ENCODE measurements around the gene TSPAN3.
A peak's percentile ranks its signal among the peaks of the same experiment; 100 is the strongest.

The TSPAN3 gene

GRCh38 chr15:77027111-77027696, 43.7 kb downstream of the TSPAN3 start:
- TF ChIP-seq, protein P1, sequence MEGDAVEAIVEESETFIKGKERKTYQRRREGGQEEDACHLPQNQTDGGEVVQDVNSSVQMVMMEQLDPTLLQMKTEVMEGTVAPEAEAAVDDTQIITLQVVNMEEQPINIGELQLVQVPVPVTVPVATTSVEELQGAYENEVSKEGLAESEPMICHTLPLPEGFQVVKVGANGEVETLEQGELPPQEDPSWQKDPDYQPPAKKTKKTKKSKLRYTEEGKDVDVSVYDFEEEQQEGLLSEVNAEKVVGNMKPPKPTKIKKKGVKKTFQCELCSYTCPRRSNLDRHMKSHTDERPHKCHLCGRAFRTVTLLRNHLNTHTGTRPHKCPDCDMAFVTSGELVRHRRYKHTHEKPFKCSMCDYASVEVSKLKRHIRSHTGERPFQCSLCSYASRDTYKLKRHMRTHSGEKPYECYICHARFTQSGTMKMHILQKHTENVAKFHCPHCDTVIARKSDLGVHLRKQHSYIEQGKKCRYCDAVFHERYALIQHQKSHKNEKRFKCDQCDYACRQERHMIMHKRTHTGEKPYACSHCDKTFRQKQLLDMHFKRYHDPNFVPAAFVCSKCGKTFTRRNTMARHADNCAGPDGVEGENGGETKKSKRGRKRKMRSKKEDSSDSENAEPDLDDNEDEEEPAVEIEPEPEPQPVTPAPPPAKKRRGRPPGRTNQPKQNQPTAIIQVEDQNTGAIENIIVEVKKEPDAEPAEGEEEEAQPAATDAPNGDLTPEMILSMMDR (IDR thresholded peaks at IDR 0.05) = no peak

DNA sequence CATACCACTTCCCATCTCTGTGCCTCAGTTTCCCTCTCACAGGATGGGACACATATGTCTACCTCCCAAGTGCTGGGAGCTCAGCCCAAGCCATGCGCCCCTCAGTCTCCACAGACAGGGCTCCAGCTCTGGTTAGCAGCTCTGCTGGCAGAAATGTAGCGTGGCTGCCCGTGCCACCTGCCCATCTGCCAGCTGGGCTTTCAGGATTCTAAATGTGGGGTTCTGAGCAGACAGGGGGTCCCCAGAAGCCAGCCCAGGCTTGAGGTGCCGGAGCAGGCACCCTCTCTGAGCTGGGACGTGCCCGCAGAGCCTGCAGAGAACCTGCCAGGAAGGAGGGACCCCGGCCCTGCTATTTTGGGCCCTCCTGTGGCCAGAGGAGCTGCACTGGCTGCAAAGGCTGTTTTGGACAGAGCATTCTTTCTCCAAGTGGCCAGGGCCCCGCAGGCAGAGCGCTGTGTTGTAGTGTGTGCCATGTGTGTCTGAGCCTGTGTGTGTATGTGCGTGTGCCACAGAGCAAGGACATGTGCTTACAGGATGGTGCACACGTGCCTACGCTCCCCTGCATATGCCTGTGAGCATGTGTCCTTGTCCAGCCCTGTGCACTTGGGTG, 44.3 kb downstream of the TSPAN3 start:
- TF ChIP-seq, protein P1 (IDR thresholded peaks at IDR 0.05) = no peak

DNA sequence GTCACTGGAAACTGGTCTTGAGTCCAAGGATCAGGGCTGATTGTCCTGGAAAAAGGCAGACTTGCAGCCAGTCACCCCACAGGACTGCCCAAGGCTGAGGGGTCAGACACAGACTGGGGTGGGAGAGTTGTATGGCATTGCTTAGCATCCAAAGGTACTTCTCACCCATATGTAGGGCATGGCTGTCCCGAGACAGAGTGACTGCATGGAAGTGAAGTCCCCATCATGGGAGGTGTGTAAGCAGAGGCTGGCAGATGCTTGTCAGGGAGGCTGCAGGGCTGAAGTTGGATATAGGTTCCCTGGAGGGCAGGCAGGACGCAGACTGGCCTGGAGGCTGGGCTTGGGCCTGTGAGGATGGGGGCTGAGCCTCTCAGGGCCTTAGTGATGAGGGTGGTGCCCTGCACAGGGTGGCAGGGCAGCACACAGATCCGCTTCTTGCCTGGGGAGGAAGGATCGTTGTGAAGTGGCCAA, 44.9 kb downstream of the TSPAN3 start:
- TF ChIP-seq, protein P1 (IDR thresholded peaks at IDR 0.05) = no peak

DNA sequence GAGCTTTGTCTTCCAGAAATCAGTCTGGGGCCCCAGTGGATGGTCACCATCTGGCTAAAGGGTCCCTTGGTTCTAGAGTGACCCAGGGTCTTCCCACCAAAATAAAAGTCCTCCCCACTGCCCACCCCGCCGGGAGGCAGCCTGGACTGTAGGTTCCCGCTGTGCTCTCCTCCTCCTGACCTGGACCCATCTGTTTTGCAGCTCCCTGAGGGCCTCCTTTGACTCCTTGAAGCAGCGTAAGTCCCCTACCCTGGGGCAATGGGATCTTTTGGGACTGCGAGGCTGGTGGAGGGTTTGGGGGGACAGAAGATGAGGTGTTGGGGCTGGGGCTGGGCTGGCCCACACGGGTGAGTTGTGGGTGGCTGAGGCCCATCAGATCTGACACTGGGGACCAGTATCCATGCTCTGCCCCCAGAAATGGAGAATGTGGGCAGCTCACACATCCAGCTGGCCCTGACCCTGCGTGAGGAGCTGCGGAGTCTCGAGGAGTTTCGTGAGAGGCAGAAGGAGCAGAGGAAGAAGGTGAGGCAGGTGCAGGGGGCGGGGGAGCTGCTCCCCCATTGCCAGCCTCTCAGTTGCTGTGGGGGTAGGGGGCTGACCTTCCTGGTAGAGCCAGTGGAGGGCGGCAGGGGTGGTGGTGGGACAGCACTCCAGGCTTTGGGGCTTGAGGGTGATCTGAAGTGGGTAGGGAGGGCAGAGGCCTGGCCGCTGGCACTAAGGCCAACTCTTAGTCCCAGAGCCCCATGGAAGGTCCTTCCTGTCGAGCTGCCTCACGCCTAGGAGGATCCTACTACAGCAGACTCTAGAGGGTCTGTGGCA, 45.6 kb downstream of the TSPAN3 start:
- TF ChIP-seq, protein P1 (IDR thresholded peaks at IDR 0.05) = no peak

DNA sequence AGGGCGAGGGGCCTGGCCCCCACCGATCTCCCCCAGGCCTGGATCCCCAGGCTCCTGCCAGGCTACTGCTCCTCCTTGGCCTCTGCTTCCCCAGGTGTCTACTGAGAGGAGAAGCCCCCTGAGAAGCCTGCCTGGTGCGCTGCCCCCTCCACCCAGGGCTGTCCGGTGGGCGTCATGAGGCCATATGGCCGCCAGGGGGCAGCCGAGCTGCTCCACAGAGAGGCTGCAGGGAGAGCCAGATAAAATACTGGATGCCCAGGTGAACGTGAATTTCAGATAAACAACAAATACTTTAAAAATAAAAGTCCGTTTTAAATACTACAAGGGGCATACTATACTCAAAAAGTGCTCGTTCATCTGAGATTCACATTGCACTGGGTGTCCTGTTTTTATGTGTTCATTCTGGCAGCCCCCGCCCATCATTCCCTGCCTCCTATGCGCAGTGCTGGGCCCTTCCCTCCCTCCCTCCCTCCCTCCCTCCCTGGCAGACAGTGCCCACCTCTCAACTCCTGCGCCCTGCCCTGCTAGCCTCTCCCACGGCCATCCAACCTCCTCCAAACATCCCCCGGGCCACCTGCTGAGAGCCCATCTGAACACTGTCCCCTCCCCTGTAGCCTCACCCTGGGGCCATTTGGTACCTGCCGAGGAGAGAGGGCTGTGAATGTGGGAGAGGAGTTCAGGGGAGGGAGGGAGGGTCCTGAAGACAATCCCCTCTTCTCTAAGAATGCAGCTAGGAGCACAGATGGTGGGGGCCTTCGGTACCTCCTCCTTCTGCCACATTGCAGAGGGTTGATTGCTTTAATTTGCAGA, 46.4 kb downstream of the TSPAN3 start:
- TF ChIP-seq, protein P1 (IDR thresholded peaks at IDR 0.05) = peak; percentile 98

DNA sequence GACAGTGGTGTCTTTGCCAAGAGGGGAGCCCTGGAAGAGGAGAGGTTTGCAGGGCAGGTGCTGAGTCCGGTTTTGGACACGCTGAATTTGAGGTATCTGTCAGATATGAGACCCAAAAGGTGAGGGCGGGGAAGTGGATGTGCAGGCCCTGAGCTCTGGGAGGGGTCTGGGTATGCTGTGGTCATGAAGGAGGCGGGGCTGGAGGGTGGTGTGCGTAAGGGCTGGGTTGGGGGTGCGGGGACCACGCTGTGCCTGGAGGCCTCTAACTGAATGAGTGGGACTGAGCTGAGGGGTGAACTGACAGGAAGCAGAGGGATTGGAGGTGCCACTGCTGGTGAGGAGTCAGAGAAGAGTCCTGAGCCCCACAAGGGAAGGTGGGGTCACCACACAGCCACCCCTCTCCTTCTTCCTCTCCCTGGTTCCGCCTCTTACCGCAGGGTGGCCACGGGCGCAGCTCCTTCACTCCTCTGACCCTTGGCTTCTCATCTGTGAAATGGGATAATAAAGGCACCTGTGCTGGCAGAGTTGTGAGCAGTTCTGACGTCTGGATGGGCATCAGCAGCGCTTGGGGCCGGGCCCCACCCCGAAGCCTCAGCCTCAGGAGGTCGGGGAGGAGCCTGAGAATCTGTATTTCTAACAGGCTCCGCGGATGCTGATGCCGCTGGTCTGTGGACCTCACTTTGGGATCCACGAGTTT, 47.2 kb downstream of the TSPAN3 start:
- TF ChIP-seq, protein P1 (IDR thresholded peaks at IDR 0.05) = no peak
